ENCODE results near the gene ADCY10.
"Not testable (repeated sequence)": the region's sequence is repeated elsewhere in the genome, so short reads cannot be mapped to it uniquely, and the experiment has no call there.

Gene ADCY10

GRCh38 chr1:167880580-167881021 lies 33.3 kb downstream of the ADCY10 start:
- no peak for DNase-seq

- DNase-seq = no peak
Measured at GRCh38 chr1:167879508-167879907, 34.4 kb downstream of the ADCY10 start.

- no peak for DNase-seq
Measured at GRCh38 chr1:167878372-167879160, 35.4 kb downstream of the ADCY10 start.

GRCh38 chr1:167876597-167877175 lies 37.2 kb downstream of the ADCY10 start:
- no peak for DNase-seq

- no peak for DNase-seq
Measured at GRCh38 chr1:167871331-167871730, 42.6 kb downstream of the ADCY10 start.

- DNase-seq = not testable (repeated sequence)
Measured at GRCh38 chr1:167869157-167870001, 44.6 kb downstream of the ADCY10 start.

GRCh38 chr1:167866739-167867414 lies 47.1 kb downstream of the ADCY10 start:
- not testable (repeated sequence) for DNase-seq

GRCh38 chr1:167866326-167866725 lies 47.6 kb downstream of the ADCY10 start:
- DNase-seq = not testable (repeated sequence)

GRCh38 chr1:167865804-167866308 lies 48.1 kb downstream of the ADCY10 start:
- DNase-seq = not testable (repeated sequence)

GRCh38 chr1:167865193-167865592 lies 48.7 kb downstream of the ADCY10 start:
- DNase-seq = not testable (repeated sequence)

- no peak for DNase-seq
Measured at GRCh38 chr1:167864392-167865032, 49.4 kb downstream of the ADCY10 start.

- DNase-seq = no peak
Measured at GRCh38 chr1:167863921-167864279, 50.0 kb downstream of the ADCY10 start.

- DNase-seq = not testable (repeated sequence)
Measured at GRCh38 chr1:167863191-167863920, 50.6 kb downstream of the ADCY10 start.

- DNase-seq = no peak
Measured at GRCh38 chr1:167862432-167863076, 51.4 kb downstream of the ADCY10 start.

- DNase-seq = no peak
Measured at GRCh38 chr1:167861664-167862381, 52.1 kb downstream of the ADCY10 start.

GRCh38 chr1:167860231-167860923 lies 53.6 kb downstream of the ADCY10 start:
- DNase-seq = no peak

- no peak for DNase-seq
Measured at GRCh38 chr1:167856711-167857418, 57.1 kb downstream of the ADCY10 start.

- DNase-seq = no peak
Measured at GRCh38 chr1:167854184-167854583, 59.8 kb downstream of the ADCY10 start.

GRCh38 chr1:167849666-167850065 lies 64.3 kb downstream of the ADCY10 start:
- DNase-seq = no peak
